Osteocyte (in vitro differentiated cells): Measurements from ENCODE around the gene PRR33. TPM values are rescaled to one million over a fixed set of nuclear protein-coding genes. Genes with fewer than 3 reads are reported as not detected.

Source experiments
- DNase-seq: peaks from one replicate; pipeline ENCODE4 v3.0.0; 2021; ENCODE audit warnings: mixed read lengths; ENCODE audit not compliant: unreplicated experiment; ENCODE audit errors: extremely low spot score
- H3K27ac Mint-ChIP-seq: one replicate; pipeline ENCODE4 v1.8.0; 2021; ENCODE audit warnings: mild to moderate bottlenecking, mixed read lengths; ENCODE audit not compliant: unreplicated experiment
- H3K27me3 Mint-ChIP-seq: one replicate; pipeline ENCODE4 v1.8.0; 2021; ENCODE audit warnings: mixed read lengths; ENCODE audit not compliant: unreplicated experiment
- H3K36me3 Mint-ChIP-seq: one replicate; pipeline ENCODE4 v1.8.0; 2021; ENCODE audit warnings: mixed read lengths; ENCODE audit not compliant: unreplicated experiment
- H3K4me1 Mint-ChIP-seq: one replicate; pipeline ENCODE4 v1.8.0; 2021; ENCODE audit warnings: mixed read lengths; ENCODE audit not compliant: unreplicated experiment
- H3K4me3 Mint-ChIP-seq: one replicate; pipeline ENCODE4 v1.8.0; 2021; ENCODE audit warnings: mild to moderate bottlenecking, moderate library complexity, mixed read lengths; ENCODE audit not compliant: unreplicated experiment
- H3K9me3 Mint-ChIP-seq: one replicate; pipeline ENCODE4 v1.8.0; 2021; ENCODE audit warnings: mixed read lengths; ENCODE audit not compliant: unreplicated experiment
- CTCF ChIP-seq: fragments of 200-600 bp; sonication (generic); IDR thresholded peaks from 2 replicates; pipeline ENCODE4 v1.5.0; 2021; ENCODE audit warnings: antibody characterized with exemption, mild to moderate bottlenecking, moderate library complexity
- total RNA-seq: library from RNA; stranded (reverse); gene quantifications from 2 replicates; pipeline ENCODE4 v1.2.1, GENCODE V29; 2021

The PRR33 gene
- total RNA-seq, 1 donor from 2014 or later, result not detected

DNA sequence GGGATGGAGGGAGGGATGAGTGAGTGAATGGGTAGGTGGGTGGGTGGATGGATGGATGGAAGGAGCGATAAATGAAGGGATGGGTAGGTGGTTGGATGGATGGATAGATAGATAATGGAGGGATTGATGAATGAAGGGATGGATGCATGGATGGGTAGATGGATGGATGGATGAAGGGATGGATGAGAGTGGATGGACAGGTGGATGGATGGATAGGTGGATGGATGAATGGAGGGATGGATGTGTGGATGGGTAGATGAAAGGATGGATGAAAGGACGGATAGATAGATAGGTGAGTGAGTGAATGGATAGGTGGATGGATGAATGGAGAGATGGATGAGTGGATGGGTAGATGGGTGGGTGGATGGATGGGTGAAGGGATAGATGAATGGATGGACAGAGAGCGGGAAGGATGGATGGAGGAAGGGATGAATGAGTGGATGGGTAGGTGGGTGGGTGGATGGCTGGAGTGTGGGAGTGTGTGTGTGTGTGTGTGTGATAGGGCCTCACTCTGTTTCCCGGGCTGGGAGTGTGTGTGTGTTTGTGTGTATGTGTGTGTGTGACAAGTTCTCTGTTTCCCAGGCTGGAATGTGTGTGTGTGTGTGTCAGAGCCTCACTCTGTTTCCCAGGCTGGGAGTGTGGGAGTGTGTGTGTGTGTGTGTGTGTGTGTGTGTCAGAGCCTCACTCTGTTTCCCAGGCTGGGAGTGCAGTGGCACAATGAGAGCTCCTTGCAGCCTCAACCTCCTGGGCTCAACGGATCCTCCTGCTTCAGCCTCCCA, 2.1 kb upstream of the PRR33 start:
- H3K4me3 Mint-ChIP-seq, result no peak overlapping the region
- H3K4me1 Mint-ChIP-seq, result peaks cover 2% of the 10 kb centered on the region
- TF ChIP-seq CTCF, result no peak
- DNase-seq, result no peak
- no peaks in the 10 kb centered on the region for H3K9me3 Mint-ChIP-seq
- peaks cover under 1% of the 10 kb centered on the region for H3K36me3 Mint-ChIP-seq
- H3K27me3 Mint-ChIP-seq, result peaks cover 23% of the 10 kb centered on the region
- H3K27ac Mint-ChIP-seq, result no peak overlapping the region

- H3K4me3 Mint-ChIP-seq, result no peak overlapping the region
- no peaks in the 10 kb centered on the region for H3K9me3 Mint-ChIP-seq
- no peak for DNase-seq
- peaks cover 2% of the 10 kb centered on the region for H3K4me1 Mint-ChIP-seq
- peaks cover 7% of the 10 kb centered on the region for H3K36me3 Mint-ChIP-seq
- peaks cover 17% of the 10 kb centered on the region for H3K27me3 Mint-ChIP-seq
- no peak overlapping the region for H3K27ac Mint-ChIP-seq
- TF ChIP-seq CTCF, result no peak
These were observed 863 bp upstream of the PRR33 start for GRCh38 chr11:1892558-1892957.

GRCh38 chr11:1892116-1892515, 421 bp upstream of the PRR33 start:
- TF ChIP-seq CTCF, result no peak

DNA sequence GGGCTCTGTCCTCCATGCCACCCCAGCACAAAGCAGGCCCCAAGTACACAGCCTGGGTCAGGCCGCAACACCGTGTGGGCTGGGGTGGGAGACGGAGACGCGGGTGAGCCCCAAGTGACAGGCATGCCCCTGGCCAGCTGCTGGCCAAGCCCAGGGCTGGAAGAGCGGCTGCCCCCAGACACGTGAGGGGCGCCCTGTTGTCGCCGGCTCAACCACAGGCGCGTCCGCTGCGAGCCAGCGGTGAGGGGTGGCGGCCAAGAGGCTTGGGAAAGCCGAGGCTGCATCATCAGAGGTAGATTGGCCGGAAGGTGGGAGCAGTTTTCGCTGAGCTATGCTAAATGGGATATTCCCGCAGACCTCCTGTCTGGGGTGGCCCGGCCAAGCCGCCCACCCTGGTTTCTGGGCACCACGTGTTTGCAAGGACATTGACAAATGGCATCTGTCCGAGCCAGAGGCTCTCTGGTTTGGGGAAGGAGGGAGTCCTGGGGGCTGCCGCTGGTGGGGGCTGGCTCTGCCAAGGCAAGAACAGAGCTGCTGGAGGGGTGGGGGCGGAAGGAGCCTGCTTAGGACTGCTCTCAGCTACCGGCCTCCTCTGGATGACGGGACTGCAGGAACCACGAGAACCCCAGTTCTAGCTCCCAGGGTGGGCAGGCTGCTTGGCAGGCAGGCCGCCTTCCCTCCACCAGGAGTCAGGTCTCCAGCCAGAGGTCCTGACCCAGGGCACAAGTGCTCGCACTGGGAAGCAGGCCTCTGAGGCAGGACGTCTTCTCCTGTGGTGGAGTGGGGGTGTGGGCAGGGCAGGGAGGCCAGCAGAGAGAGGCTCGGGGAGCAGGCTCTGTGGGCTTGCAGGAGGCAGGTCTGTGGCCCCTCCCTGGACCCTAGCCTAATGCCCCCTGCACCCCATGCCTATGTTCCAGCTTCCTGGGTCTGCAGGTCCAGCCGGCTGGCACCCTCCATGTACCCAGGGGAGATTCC, 552 bp downstream of the PRR33 start:
- no peaks in the 10 kb centered on the region for H3K9me3 Mint-ChIP-seq
- H3K27ac Mint-ChIP-seq, result no peak overlapping the region
- TF ChIP-seq CTCF, result no peak
- H3K36me3 Mint-ChIP-seq, result peaks cover 7% of the 10 kb centered on the region
- H3K4me3 Mint-ChIP-seq, result no peak overlapping the region
- peaks cover 2% of the 10 kb centered on the region for H3K4me1 Mint-ChIP-seq
- H3K27me3 Mint-ChIP-seq, result peaks cover 3% of the 10 kb centered on the region
- peak; percentile 76 for DNase-seq

More at GRCh38 chr11:1892116-1892515, 421 bp upstream of the PRR33 start:
- H3K4me3 Mint-ChIP-seq, result no peak overlapping the region
- no peaks in the 10 kb centered on the region for H3K9me3 Mint-ChIP-seq
- H3K36me3 Mint-ChIP-seq, result peaks cover 7% of the 10 kb centered on the region
- H3K27ac Mint-ChIP-seq, result no peak overlapping the region
- H3K27me3 Mint-ChIP-seq, result peaks cover 12% of the 10 kb centered on the region
- H3K4me1 Mint-ChIP-seq, result peaks cover 2% of the 10 kb centered on the region
- DNase-seq, result no peak
